Dedifferentiated amniotic fluid mesenchymal stem cell (primary cell): ENCODE results near the gene RHCE.
"Not testable (repeated sequence)": the region's sequence is repeated elsewhere in the genome, so short reads cannot be mapped to it uniquely, and the experiment has no call there.

ENCODE experiments used
- DNase-seq: peaks from one replicate; pipeline ENCODE4 v3.0.0-alpha.2; 2016; ENCODE audit errors: extremely low spot score

RHCE gene

DNA sequence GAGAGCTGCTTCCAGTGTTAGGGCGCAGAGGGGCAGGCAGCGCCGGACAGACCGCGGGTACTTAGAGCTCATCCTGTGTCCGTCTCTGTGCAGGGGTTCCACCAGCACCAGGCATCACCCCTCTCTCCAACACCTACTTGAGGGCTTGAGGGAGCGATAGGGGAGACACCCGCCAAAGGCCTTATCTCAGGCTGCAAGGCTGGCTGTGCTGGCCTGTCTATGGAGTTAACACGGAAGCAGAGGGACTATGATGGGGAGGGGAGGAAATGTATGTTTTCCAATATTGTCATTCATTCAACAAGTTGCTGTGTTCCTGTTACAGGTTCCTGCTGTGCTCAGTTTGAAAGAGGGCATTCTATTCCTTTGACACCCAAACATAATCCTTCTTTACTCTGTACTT is at the start of gene RHCE:
RHCE (minus strand) TSS at position 111 of the 400 bp plus-strand sequence; CDS start at position 72, 39 bp downstream.
- not testable (repeated sequence) for DNase-seq

DNA sequence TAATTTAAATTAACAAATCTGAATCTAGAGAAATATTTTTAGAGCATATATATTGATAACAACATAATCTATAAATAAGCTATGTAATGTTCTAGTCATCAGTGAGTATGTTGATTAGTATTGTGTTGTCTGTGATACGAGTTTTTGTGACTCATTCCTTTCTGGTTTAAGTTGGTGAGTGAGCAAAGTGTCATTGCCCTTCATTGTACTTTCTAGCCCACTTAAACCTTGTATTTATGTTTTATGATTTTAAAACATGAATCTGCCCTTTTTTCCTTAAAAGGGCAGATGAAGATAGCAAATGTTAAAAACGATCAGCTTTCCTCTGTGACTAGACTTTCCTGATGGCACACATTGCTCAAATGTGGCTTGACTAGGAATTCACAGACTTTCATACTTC is 48.6 kb upstream of the RHCE start:
- DNase-seq: no peak

DNA sequence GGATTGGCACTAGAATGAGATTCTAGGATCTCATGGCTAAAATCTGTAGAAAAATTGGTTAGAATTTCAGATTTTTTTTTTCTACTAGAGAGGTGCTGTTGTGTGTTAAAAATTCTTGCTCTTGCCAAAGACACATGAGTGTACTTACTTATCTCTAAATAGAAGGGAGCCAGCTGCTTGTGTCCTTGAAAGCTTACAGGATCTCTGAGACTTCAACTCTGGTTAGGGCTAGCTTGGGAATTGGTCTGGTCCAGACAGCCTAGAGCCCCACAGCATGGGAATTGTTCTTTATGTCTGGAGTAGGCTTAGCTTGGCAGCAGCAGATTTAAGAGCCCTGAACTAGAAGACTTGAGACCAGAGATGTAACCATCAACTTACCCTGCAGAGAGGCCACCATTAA is 47.4 kb upstream of the RHCE start:
- DNase-seq: no peak

DNA sequence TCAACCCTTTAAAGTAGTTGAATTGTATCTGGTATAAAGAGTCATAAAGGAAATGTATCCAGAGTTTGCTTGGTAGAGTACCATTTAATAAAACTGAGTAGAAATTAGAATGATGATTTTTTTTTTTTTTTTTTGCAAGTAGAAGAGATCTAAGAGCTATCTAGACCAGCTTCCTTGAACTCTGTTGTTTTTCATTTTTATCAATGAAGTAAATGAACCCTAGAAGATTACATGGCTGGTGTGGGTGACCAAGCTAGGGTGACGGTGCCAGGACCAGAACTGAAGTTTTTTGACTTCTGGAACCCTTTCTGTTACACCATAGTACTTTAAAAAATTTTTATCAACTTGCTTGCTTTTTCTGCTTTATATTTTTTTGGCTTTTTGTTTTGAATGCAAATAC is 47.0 kb upstream of the RHCE start:
- no peak for DNase-seq

DNA sequence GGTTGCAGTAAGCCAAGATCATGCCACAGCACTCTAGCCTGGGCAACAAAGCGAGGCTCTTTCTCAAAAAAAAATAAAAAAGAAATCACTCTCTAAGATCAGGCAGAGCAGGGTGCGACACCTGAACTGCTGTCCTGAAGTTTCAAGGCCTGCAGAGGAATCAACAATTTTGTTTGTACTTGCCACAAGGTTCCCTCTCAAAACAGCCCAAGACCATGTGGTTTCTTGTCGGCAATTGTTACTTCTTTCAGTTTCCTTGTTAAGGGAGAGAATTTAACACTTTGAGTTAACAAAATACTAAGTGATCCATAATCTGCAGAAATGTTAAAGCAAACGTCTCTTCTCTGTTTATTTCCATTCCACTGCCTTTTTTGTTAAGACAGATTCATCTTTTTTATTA is 46.6 kb upstream of the RHCE start:
- DNase-seq: no peak

DNA sequence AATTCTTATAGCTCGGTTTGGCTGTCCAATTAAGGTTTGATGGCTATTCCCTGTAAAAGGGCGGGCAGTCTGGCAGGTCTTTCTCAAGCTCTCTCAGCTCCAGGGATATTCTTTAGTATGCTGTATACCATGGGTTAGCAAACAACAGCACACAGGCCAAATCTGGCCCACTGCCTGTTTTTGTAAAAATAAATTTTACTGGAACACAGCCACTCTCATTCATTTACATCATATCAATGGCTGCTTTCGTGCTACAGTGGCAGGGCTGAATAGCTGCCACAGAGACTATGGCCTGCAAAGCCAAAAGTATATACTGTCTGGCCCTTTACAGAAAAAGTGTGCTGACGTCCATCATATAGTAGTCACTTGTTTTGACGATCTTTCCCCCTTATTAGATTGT is 42.1 kb upstream of the RHCE start:
- DNase-seq: no peak

DNA sequence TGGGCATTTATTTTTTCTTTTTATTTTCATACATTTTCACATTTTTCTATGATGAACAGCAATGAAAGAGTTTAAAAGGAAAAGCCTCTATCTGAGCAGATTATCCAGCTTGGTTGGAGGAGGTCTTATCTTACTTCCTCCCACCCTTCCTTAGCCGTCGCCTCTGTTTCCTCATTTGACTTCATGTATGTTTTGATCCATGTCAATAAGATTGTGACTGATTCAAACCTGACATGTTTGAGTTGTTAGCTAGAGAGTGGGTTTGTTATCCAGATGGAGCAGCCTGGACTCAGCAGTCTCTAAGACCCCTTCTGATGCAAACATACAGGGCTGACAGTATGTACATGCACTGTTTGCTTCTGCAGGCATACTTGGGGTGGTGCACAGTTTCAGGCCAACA is 41.2 kb upstream of the RHCE start:
- no peak for DNase-seq

DNA sequence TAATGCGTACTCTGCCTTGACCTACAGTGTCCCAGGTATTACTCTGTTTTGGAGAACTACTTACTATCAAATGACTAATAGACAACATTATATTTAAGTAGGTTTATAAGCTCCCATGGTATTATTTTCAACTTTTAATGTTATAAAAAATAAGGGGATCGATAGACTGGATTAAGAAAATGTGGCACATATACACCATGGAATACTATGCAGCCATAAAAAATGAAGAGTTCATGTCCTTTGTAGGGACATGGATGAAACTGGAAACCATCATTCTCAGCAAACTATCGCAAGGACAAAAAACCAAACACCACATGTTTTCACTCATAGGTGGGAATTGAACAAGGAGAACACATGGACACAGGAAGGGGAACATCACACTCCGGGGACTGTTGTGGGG is 40.2 kb upstream of the RHCE start:
- DNase-seq: not testable (repeated sequence)

DNA sequence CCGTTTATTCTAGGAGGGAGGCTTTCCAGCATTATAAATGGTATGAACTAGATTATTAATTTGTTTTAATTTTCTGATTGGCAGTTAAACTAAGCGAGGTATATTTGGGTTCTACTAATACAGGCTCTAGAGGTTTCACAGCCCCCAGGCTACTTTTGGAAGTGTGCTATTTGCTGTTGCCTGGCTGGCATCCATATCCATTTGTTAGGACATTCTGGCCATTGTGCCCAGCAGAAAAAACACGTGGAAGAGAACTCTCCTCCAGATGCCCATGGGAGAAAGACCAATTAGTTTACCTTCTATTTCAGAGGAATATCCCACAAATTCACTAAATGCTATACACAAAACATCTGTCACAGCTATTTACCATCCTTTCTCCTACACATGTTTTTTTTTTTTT is 39.4 kb upstream of the RHCE start:
- DNase-seq: no peak

DNA sequence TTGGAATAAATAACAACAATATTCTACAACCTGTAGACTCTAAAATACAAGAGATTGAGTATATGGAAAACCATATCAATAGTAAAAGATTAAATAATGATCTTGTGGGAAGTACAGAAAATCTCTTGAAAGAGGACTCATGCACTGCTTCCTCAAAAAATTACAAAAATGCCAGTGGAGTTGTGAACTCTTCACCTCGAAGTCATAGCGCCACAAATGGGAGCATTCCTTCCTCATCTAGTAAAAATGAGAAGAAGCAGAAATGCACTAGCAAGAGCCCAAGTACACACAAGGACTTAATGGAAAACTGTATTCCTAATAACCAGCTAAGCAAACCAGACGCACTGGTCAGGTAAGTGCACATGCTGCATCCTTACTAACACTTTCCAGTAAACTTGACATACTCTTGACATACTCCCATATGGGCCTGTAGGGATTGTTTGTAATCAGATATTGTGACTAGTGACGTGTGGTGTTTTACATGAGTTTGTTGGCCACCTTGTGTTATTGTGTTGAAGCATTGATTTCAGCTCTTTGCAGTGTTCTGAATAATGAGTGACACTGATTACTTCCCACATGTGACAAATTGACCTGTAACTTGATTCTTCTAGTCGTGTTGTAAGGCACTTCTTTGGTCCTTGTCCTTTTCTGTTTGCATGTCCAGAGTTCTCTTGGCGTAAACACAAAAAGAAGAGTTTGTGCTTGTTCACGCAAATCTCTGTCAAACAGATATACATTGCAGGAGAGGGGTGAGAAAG is 38.1 kb upstream of the RHCE start:
- no peak for DNase-seq

DNA sequence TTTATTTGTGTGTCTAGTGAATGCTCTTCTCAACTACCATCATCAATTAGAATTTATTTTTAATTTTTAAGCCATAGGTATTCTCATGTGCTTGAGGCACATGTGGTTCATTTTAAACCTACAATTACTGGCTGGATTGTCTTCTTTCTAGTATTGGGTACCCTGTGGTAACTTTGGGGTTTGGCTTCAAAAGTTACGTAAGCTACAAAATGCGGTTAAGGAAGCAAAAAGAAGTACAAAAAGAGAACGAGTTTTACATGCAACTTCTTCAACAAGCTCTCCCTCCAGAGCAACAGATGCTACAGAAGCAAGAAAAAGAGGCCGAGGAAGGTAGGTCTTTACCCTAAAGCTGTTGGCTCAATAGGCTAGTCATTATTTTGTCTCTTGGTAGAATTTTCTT is 35.9 kb upstream of the RHCE start:
- DNase-seq: no peak

DNA sequence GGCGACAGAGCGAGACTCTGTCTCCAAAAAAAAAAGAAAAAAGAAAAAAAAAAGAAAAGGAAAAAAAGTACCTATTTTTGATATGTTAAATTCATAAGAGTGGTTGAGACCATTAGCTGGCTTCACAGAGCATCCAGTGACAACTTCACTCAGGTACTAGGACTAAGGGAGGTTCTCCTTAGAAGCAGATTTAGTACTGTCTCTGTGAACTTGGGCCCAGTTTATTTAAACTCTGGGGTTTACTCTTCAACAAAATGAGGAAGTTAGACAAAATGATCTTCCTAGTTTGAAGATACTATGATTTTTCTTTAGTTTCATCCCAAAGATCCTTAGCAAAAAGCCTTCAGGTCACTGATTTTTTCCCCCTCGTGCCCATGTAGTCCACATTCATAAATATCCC is 31.3 kb upstream of the RHCE start:
- DNase-seq: no peak

DNA sequence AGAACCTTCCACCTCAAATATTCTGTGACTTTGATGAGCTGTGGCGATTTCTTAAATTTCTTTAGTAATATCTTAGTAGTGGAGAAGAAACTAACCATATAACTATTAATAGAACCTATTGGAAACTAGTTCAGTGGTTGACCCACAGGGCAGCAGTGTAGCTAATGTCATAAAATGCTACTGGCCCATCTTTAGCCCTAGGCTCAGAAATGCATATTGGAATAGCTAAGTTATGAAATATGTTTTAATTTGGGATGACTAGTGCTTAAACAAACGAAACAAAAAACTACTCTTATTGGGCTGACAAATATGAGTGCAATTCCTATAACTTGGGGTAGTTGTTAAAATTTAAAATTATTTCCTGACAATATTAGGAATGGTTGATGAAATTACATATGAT is 30.3 kb upstream of the RHCE start:
- no peak for DNase-seq

DNA sequence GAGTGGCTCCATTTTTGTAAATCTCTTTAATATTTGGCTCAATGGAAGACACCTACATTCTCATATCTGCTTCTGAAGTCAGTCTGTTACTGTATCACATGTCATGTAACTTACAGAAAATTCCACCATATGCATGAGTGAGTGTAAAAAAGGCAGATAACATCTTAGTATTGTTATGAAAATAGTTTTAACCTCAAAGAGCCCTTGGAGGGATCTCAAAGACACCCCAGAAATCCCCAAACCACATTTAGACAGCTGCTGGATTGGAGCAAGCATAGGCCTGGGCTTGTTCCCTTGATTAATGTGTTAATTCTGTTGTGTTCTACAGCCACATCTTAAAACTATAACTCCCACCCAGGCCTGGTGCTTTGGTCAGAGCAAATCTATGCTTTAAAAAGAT is 26.9 kb upstream of the RHCE start:
- DNase-seq: no peak

DNA sequence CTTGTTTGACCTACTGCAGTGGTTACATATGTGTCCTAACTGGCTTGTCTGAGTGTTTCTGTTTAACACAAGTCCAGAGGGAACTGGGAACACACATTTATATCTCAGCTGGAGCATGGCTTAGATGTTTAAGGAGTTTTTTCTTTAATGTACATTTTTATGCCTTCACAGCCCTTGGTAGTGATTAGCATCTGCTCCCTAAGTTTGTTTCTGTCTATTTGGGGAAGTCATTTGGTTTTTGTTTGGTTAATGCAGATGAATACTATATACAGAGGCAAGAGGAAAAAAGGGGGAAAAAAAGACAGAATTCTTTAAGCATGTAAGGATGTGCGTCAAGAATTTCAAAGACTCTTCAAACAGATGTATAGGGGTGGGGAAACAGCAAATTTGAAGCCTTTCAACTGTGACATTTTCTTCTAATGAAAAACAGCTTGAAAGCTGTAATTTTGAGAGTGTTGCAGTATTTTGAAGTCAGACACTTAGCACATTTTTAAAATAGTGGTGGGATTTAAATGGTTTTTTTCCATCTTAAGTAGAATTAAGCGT is 25.4 kb upstream of the RHCE start:
- DNase-seq: no peak

DNA sequence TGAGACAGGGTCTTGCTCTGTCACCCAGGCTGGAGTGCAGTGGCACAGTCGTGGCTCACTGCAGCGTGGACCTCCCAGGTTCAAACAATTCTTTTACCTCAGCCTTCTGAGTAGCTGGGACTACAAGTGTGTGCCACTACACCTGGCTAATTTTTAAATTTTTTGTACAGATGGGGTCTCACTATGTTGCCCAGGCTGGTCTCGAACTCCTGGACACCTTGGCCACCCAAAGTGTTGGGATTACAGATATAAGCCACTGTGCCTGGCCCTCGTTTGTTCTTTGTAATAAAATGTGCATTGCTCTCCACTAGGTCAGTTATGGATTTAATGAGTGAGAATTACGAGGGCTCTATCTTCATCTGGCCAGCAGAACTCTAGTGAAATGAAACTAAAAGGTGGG is 24.0 kb upstream of the RHCE start:
- not testable (repeated sequence) for DNase-seq

DNA sequence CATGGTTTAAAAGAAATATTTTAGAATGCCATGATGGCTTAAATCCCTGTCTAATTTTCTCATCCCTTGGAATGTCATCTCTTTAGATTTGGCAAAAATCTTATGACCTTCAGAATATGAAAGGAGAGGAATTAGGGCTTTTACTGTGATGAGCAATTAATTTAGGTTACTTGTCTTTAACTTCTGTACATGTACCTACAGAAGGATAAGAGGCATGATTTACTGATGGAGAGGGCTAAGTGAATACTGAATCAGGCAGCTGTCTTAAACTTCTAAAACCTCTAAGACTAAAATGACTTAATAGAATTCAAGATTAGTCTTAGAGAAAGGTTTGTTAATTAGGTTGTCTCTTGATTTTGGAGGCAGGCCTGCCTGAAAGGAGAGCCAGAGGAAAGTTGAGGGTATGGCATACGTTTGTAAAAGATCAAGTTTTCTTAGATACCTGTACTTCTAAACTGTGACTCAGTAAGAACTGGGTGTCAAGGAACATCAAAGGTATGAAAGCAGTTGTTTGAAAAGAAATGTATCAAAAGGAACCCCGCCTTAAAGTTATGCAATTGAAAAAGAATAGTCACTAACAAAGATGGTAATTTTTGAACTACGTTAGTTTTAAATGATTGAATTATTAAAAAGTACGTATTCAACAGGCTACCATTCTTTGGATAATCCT is 22.5 kb upstream of the RHCE start:
- no peak for DNase-seq

DNA sequence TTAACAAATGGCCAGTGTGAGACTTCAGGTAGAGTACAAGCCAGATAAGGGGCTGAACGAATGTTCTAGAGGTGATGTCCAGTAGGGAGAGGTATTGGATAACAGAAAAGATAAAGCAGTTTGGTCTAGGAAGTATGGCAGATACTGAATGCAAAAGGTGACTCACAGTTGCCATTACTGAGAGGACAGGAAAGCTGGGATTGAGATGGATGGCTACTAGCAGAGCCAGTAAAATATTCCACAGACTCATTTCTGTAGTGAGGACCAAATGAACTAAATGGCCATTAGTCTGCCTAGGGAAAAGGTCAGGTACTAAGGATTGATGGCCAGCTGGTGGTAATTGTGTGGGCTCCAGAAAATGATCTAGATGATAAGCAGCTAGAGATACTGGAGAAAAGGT is 21.6 kb upstream of the RHCE start:
- DNase-seq: no peak

DNA sequence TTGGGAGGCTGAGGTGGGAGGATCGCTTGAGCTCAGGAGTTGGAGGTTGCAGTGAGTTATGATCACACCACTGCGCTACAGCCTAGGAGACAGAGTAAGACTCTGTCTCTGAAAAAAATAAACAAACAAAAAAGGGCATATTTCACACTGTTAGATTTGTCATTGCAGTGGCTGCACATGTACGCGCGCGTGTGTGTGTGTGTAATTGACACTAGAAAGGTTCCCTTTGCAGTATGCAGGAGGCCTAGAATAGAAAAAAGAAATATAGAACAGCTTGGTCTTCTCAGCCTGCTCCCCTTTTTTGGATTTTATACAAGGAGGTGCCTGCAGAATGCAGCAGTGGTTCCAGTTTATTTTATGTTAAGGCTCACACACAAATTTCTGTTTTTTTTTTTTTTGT is 18.7 kb upstream of the RHCE start:
- DNase-seq: no peak

DNA sequence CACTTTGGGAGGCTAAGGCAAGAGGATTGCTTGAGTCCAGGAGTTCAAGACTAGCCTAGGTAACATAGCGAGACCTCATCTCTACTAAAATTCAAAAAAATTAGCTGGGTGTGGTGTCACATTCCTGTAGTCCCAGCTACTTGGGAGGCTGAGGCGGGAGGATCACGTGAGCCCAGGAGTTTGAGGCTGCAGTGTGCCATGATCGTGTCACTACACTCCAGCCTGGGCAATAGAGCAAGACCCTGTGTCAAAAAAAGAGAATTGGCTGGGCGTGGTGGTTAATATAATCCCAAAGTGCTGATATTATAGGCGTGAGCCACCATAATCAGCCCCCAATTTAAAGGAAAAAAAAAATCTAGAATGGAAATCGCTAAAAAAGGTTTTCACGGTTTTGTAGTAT is 17.0 kb upstream of the RHCE start:
- DNase-seq: no peak

DNA sequence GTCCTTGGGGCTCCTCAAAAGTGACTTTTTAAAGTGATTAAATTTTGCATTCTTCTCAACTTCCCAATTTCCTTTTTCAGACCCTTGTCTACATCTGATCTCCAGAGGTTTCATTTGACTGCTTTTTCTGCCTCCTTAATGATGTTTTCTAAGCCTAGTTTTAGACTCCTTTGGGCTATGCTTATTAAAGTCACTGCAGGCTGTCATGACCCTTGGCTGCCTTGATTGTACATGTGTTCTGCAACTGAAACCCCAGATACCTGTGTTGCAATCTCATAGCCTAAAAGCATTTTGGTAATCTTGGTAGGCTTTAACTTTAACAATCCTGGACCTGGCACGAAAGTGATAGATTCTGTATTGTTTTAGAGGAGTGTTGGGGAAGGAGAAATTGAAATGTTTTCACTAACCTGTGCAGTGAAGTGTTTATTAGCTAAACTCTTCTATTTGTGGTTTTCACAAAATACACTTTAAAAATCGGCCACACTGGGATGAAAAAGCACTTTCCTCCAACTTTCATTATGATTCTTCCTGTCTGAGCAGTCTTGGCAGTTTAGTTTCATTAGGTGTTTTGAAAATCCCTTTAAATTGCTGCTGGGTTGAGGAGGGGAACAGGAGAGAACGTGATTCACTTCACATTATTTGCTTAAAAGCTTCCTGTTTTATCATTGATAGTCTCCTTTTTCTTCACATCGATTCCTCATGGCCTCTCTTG is 14.9 kb upstream of the RHCE start:
- DNase-seq: no peak

DNA sequence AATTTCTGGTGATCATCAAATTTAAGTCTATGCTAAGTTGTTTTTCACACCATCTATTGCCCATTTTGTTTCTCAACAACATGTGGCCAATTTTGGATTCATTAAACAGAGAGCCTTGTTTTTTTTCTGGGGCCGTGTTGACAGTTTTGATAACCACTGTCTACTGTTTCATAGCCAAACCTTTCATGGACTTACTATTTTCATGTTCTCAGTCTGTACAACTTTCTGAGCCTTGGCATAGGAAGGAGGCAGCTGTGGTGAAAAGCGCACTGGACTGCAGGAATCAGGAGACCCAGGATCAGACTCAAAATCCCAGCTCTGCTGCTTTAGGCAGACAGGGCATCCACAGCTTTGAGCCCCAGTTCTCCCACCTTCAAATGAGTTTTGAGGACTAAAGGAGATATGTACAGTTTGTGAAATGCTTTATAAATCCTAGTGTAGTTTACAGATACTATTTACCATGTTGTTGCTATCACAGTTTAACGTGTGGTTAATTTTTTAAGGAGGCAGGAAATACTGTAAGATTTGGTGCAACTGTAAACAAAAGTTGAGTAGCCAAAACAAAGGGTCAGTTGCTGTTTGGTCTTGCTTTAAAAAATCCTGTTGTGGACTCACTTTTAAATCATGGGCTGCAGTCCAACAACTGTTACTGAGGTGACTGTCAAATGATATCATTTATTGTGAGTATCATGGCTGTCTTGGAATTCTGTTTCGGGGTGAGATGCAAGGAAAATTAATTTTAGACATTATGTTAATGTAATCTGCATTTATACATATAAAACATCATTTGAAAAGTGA is 13.0 kb upstream of the RHCE start:
- no peak for DNase-seq
